OCI-LY3 (cell line): Measurements from ENCODE around the gene C18orf63.
"Not testable (repeated sequence)": the region's sequence is repeated elsewhere in the genome, so short reads cannot be mapped to it uniquely, and the experiment has no call there.

Experiments used
- H2AFZ ChIP-seq: fragments of 200-600, 300-600 bp; shearing (Covaris generic); 2 replicates; pipeline ENCODE4 v1.6.0; 2014; ENCODE audit warnings: antibody characterized with exemption, low read depth, low read length
- H3K27ac ChIP-seq: fragments of 200-600, 300-600 bp; sonication (generic); 2 replicates; pipeline ENCODE4 v1.5.1; 2014; ENCODE audit warnings: mild to moderate bottlenecking, low read length, moderate library complexity, mixed read lengths
- H3K27me3 ChIP-seq: fragments of 200-600, 300-600 bp; sonication (generic); 2 replicates; pipeline ENCODE4 v1.6.1; 2014; ENCODE audit warnings: low read depth, low read length, mixed read lengths
- H3K36me3 ChIP-seq: fragments of 200-600, 300-600 bp; sonication (generic); replicated peaks from 2 replicates; pipeline ENCODE3; 2014; ENCODE audit warnings: low read depth, low read length, mixed read lengths
- H3K4me1 ChIP-seq: fragments of 300-600, 200-600 bp; sonication (generic); 2 replicates; pipeline ENCODE4 v1.6.1; 2014; ENCODE audit warnings: low read length, mixed read lengths
- H3K4me2 ChIP-seq: fragments of 200-600, 300-600 bp; sonication (generic); 2 replicates; pipeline ENCODE4 v1.6.1; 2014; ENCODE audit warnings: low read length, mixed read lengths
- H3K4me3 ChIP-seq: fragments of 300-600, 200-600 bp; sonication (generic); 2 replicates; pipeline ENCODE4 v1.5.1; 2014; ENCODE audit warnings: antibody characterized with exemption, mild to moderate bottlenecking, low read length, moderate library complexity
- H3K79me2 ChIP-seq: fragments of 300-600, 200-600 bp; shearing (Covaris generic); 2 replicates; pipeline ENCODE4 v1.6.1; 2014; ENCODE audit warnings: mild to moderate bottlenecking, low read length, mixed read lengths
- H3K9ac ChIP-seq: fragments of 300-600, 200-600 bp; shearing (Covaris generic); 2 replicates; pipeline ENCODE4 v1.6.0; 2014; ENCODE audit warnings: mild to moderate bottlenecking, low read length, moderate library complexity
- H3K9me3 ChIP-seq: fragments of 200-600, 300-600 bp; shearing (Covaris generic); 2 replicates; pipeline ENCODE4 v1.6.1; 2014; ENCODE audit warnings: low read length, mixed read lengths; ENCODE audit not compliant: insufficient read depth
- H4K20me1 ChIP-seq: fragments of 200-600, 300-600 bp; sonication (generic); 2 replicates; pipeline ENCODE4 v1.6.1; 2016; ENCODE audit warnings: low read length, mixed read lengths; ENCODE audit not compliant: insufficient read depth
- CTCF ChIP-seq: fragments of 200-600, 300-600 bp; sonication (generic); IDR thresholded peaks from 2 replicates; pipeline ENCODE4 v1.5.1; 2014; ENCODE audit warnings: antibody characterized with exemption, low read length, low read depth
- EZH2phosphoT487 ChIP-seq: fragments of 200-600 bp; shearing (Covaris generic); IDR thresholded peaks from 2 replicates; pipeline ENCODE4 v1.6.1; 2018; ENCODE audit warnings: antibody characterized with exemption, mixed run types, low read depth

Gene C18orf63

GRCh38 chr18:74290794-74291471 lies 24.7 kb upstream of the C18orf63 start:
- 0 out of 2 replicates have a peak, but pooled peaks cover 10% of the 10 kb centered on the region for H4K20me1 ChIP-seq
- peaks cover 48% of the 10 kb centered on the region for H3K79me2 ChIP-seq
- no peak for TF ChIP-seq EZH2phosphoT487
- no peak for TF ChIP-seq CTCF
- H3K4me3 ChIP-seq: peak overlapping the region; percentile 82
- H3K4me1 ChIP-seq: peaks cover 17% of the 10 kb centered on the region
- peak overlapping the region; percentile 87 for H3K9ac ChIP-seq
- H3K27ac ChIP-seq: no peak overlapping the region
- H3K9me3 ChIP-seq: 0 out of 2 replicates have a peak, but pooled peaks cover 6% of the 10 kb centered on the region
- H3K4me2 ChIP-seq: peak overlapping the region; percentile 85
- H3K36me3 ChIP-seq: peaks cover 6% of the 10 kb centered on the region
- no peaks in the 10 kb centered on the region for H3K27me3 ChIP-seq
- no peak overlapping the region for H2AFZ ChIP-seq

- Histone ChIP-seq H3K4me3 (peak overlapping the region; percentile 82), H3K27ac (peak overlapping the region; percentile 40), H3K36me3 (peaks cover 6% of the 10 kb centered on the region), H3K27me3 (no peaks in the 10 kb centered on the region), H3K4me2 (peak overlapping the region; percentile 85), H2AFZ (peak overlapping the region; percentile 95), H3K79me2 (peaks cover 45% of the 10 kb centered on the region), H3K4me1 (peaks cover 17% of the 10 kb centered on the region), H3K9me3 (0 out of 2 replicates have a peak, but pooled peaks cover 6% of the 10 kb centered on the region), H3K9ac (peak overlapping the region; percentile 87), H4K20me1 (0 out of 2 replicates have a peak, but pooled peaks cover 10% of the 10 kb centered on the region)
- TF ChIP-seq EZH2phosphoT487: no peak
- no peak for TF ChIP-seq CTCF
These were observed 24.2 kb upstream of the C18orf63 start for GRCh38 chr18:74291472-74291770.

- peak within 1 kb of the TSS; percentile 86 for H3K4me2 ChIP-seq
- peaks cover 43% of the 10 kb centered on the region for H3K79me2 ChIP-seq
- TF ChIP-seq EZH2phosphoT487: no peak
- no peak for TF ChIP-seq CTCF
- H2AFZ ChIP-seq: peak within 1 kb of the TSS; percentile 95
- H3K27ac ChIP-seq: peak within 1 kb of the TSS; percentile 40
- H3K9me3 ChIP-seq: 0 out of 2 replicates have a peak, but pooled peaks cover 6% of the 10 kb centered on the region
- H3K27me3 ChIP-seq: no peaks in the 10 kb centered on the region
- peak within 1 kb of the TSS; percentile 87 for H3K9ac ChIP-seq
- H3K4me3 ChIP-seq: peak within 1 kb of the TSS; percentile 82
- peaks cover 6% of the 10 kb centered on the region for H3K36me3 ChIP-seq
- peaks cover 17% of the 10 kb centered on the region for H3K4me1 ChIP-seq
- 0 out of 2 replicates have a peak, but pooled peaks cover 10% of the 10 kb centered on the region for H4K20me1 ChIP-seq
These were observed 23.7 kb upstream of the C18orf63 start, which contains the start of gene CYB5A for GRCh38 chr18:74291771-74292540. CYB5A (minus strand) TSS chr18:74291963; CDS start chr18:74291875, 88 bp downstream.

GRCh38 chr18:74292541-74292858 lies 23.1 kb upstream of the C18orf63 start:
- Histone ChIP-seq H4K20me1 (0 out of 2 replicates have a peak, but pooled peaks cover 7% of the 10 kb centered on the region), H3K9ac (peak overlapping the region; percentile 68), H3K4me3 (peak overlapping the region; percentile 82), H3K4me1 (peaks cover 17% of the 10 kb centered on the region), H3K79me2 (peaks cover 38% of the 10 kb centered on the region), H3K36me3 (peaks cover 6% of the 10 kb centered on the region), H3K27me3 (no peaks in the 10 kb centered on the region), H3K4me2 (peak overlapping the region; percentile 86), H3K9me3 (0 out of 2 replicates have a peak, but pooled peaks cover 6% of the 10 kb centered on the region), H3K27ac (peak overlapping the region; percentile 27), H2AFZ (peak overlapping the region; percentile 95)
- TF ChIP-seq CTCF: no peak
- no peak for TF ChIP-seq EZH2phosphoT487

GRCh38 chr18:74292982-74293381 lies 22.7 kb upstream of the C18orf63 start:
- H3K27ac ChIP-seq, H2AFZ ChIP-seq, H4K20me1 ChIP-seq, H3K4me3 ChIP-seq, H3K4me2 ChIP-seq, H3K36me3 ChIP-seq, H3K9me3 ChIP-seq, H3K27me3 ChIP-seq, H3K9ac ChIP-seq: not testable (repeated sequence)
- Histone ChIP-seq H3K79me2 (peaks cover 33% of the 10 kb centered on the region), H3K4me1 (peaks cover 17% of the 10 kb centered on the region)
